Posterior vena cava (tissue), 2 donors: Measurements from ENCODE around the gene TBX15. TPM values are rescaled to one million over a fixed set of nuclear protein-coding genes. Genes with fewer than 3 reads are reported as not detected.

Experiments used
- DNase-seq: peaks from one replicate; pipeline ENCODE4 v3.0.0-alpha.2; 2020; ENCODE audit warnings: low spot score
- intact Hi-C, 2 donors: fragments of 100-400 bp; cut with DNase I; formaldehyde crosslinking; loops; one replicate each; pipeline versions ENCODE4 v1.14.1 to v1.14.2; 2022 to 2023
- total RNA-seq, 2 donors: library from RNA; stranded (reverse); fragmentation: NEBNext Ultra II Directional; extraction: Animal tissue kit (Norgen Biotek cat#: 25700); gene quantifications; one replicate each; pipeline ENCODE4 v1.2.1, GENCODE V29; 2021
- donor health status: DM: yes; HTN: yes; CAD: no.
- donor health status: DM: yes; HTN: yes; CAD: no.

The TBX15 gene
- total RNA-seq, 2 donors from 2014 or later, result 2.5 to 4.8 TPM

DNA sequence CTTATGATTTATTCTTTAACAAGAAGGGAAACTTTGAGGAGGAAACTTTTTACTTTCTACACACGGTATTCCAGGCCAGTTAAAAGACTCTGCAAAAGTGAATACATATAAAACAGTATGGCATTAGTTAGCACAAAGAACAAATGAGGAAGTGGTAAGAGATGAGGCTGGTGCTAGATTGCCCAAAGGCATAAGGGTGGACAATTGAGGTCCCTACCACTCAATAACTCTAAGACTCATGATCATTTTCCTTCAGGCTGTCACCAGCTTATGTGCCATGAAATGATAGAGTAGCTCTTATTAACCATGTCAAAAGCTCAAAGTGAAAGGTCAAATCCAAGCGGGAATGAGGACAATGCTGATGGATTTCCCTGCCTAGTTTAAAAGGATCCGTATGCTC is 124.5 kb downstream of the TBX15 start:
- intact Hi-C loops, result no loop called here
- no peak for DNase-seq

DNA sequence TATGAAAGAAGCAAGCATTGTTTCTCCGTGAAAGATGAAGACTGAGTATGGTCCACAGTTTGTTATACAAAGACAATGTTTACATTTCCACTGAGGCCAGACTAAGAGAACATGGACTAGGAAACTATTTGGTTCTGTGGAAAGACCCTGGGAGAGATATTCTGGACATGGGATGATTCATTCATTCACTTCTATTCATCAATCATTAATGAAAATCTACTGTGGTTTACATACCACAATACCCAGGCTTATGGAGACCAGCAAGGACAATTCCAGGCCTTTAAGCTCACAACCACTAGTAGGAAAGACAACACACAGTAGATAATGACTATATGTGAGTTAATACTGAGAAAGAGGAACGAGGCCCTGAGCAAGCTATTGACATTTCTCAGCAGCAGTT is 125.4 kb downstream of the TBX15 start:
- no peak for DNase-seq
- intact Hi-C loops, result no loop called here

DNA sequence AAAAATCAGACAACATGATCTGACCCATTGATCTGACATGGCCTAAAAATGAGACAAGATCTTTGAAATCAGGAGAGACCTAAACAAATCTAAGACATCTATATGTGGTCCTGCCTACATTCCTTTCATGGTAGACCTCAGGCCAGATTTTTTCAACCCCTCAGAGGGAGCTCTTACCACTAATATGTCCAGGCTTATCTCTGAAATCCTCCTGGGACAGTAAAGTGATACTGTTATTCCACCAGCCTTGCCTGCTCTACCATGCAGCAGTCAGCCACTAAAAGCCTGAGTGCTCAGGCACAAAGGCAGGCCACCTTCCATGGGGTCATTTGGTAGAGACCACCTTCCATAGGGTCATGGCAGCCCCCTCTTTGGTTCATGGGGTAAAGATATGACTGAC is 126.9 kb downstream of the TBX15 start:
- DNase-seq, result no peak
- intact Hi-C loops, result no loop called here

DNA sequence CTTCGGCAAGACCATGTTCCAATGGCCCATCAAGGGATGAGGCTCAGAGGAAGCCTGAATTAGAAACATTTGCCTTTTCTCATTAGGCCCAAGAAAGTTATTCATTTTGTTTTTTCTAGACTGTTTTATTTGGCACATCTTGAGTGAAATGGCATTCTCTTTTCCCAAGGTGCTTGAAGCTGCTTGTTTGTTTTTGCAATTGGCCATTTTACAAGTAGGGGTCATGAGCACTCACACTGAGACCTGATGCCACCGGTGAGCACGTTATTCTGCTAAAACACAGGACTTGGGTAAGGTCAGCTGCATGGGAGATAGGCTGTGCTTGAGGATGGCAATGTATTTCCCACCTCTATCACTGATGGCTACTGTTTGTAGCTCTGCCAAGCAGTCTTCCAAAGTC is 128.1 kb downstream of the TBX15 start:
- DNase-seq, result no peak
- intact Hi-C loops, result no loop called here

DNA sequence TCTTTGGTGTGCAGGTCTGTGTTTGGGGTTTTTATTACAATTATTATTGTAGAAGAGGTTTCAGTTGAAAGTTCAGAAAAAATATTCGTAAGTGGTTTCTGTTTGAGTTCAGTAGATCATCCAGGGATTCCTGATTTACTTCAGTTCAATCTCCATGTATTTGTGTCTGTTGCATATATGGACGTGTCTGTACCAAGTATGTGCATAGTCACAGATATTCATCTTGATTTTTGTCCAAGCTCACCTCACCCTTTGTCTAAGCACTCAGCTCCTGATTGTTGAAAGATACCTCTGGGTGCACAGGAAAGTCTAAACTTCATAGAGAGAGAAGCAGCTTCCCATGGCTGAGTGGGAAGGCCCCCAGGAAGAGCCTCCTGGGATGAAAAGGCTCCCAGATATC is 141.7 kb downstream of the TBX15 start:
- intact Hi-C loops, result no loop called here
- DNase-seq, result no peak

DNA sequence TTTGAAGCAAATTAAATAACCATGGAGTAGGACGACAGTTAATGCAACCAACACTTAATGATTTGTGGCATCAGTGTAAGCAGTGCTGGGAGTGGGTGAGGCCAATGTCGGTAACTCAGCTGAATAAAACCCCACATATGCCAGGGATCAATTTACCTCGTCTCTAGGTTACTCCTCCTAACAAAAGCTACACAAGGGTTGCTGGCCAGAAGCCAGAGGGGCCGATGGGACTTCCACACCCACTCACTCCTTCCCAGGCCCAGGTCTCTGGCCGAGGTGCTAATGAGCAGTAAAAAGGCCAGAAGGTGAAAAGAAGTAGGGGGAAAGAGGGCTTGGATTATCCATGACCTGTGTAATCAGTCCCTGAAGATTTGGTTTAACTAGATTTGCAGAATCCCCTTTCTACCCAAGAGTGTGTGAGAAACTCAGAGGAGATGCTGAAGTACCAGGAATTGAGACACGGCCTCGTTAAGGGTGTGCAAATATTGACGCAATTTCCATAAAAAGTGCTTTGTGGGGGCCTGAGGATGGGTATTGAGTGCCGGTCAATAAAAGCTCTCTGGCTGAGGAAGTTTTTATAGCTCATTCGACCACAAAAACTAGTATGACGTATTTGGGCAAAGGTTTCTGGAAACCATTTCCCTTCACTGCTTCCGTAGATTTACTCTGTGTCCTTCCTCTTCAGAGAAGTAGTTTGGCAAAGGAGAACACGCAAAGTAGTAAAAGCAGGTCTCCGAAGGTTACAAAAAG is 145.5 kb downstream of the TBX15 start:
- intact Hi-C loops, result no loop called here
- peak; percentile 80 for DNase-seq

DNA sequence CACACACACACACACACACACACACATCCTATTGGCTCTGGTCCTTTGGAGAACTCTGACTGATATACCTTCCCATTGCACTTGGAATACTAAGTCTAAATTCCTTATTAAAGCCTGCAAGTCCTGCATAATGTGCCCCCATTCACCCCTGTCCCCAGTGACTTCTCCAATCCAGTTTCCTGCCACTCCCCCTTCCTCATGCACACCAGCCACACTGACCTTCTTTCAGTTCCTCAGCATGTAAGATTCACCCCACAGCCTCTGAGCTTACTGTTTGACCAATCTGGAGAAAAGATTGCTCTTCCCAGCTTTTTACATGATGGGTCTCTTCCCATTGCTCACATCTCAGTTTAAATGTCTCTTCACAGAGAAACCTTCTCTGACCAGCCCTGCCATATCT is 146.6 kb downstream of the TBX15 start:
- intact Hi-C loops, result no loop called here
- no peak for DNase-seq

Other genes starting within 250 kb of the TBX15 start
- 10 to 100 TPM in 1 of 2 donors, 1 to 10 TPM in 1; 9.2 to 13.0 TPM for gene WARS2, start 152.3 kb upstream of the TBX15 start, total RNA-seq